ENCODE measurements around the gene PDZD7. TPM values are rescaled to one million over a fixed set of nuclear protein-coding genes. Genes with fewer than 3 reads are reported as not detected.

Gene PDZD7
- total RNA-seq, 1 experiment from 2014 or later, result 1.6 TPM

GRCh38 chr10:100968863-100969186 is 62.1 kb downstream of the PDZD7 start:
- no peak for DNase-seq (ENCODE audit: low read depth)

GRCh38 chr10:100968062-100968736 is 62.7 kb downstream of the PDZD7 start:
- DNase-seq (ENCODE audit: low read depth), result no peak

- DNase-seq (ENCODE audit: low read depth), result no peak
Measured at GRCh38 chr10:100967332-100967731, 63.6 kb downstream of the PDZD7 start.

- no peak for DNase-seq (ENCODE audit: low read depth)
Measured at GRCh38 chr10:100966887-100967286, 64.0 kb downstream of the PDZD7 start.

GRCh38 chr10:100965820-100966219 is 65.1 kb downstream of the PDZD7 start:
- no peak for DNase-seq (ENCODE audit: low read depth)

- DNase-seq (ENCODE audit: low read depth), result no peak
Measured at GRCh38 chr10:100963826-100964225, 67.1 kb downstream of the PDZD7 start.

GRCh38 chr10:100962351-100963080 is 68.4 kb downstream of the PDZD7 start:
- DNase-seq (ENCODE audit: low read depth), result no peak

GRCh38 chr10:100960251-100960650 is 70.7 kb downstream of the PDZD7 start:
- DNase-seq (ENCODE audit: low read depth), result no peak

Small RNA genes within 50 kb of the gene (small RNA-seq; reads per million reads assigned to genes)
- gene MIR608, result not detected

Other genes starting within 250 kb of the PDZD7 start
- 15.7 and 17.4 TPM in 2 replicates for gene SLF2, start 118.2 kb downstream of the PDZD7 start, total RNA-seq (2014; rRNA removed; shearing (Covaris generic))
- 0.53 and 2.9 TPM in 2 replicates for gene SEMA4G, start 61.6 kb downstream of the PDZD7 start, total RNA-seq (2014; rRNA removed; shearing (Covaris generic))
- gene MRPL43, start 43.6 kb downstream of the PDZD7 start, total RNA-seq (2014; rRNA removed; shearing (Covaris generic)), result 120 and 146 TPM in 2 replicates
- 29.8 and 35.9 TPM in 2 replicates for gene TWNK, start 43.6 kb downstream of the PDZD7 start, total RNA-seq (2014; rRNA removed; shearing (Covaris generic))
- gene LZTS2, start 31.3 kb downstream of the PDZD7 start, total RNA-seq (2014; rRNA removed; shearing (Covaris generic)), result 51.8 and 62.1 TPM in 2 replicates
- 70.2 and 76.3 TPM in 2 replicates for gene SFXN3, start 105 bp upstream of the PDZD7 start, total RNA-seq (2014; rRNA removed; shearing (Covaris generic))
- gene KAZALD1, start 30.9 kb upstream of the PDZD7 start, total RNA-seq (2014; rRNA removed; shearing (Covaris generic)), result 13.4 and 14.0 TPM in 2 replicates
- gene TLX1, start 100.2 kb upstream of the PDZD7 start, total RNA-seq (2014; rRNA removed; shearing (Covaris generic)), result not detected in 2 replicates
- gene LBX1, start 198.3 kb upstream of the PDZD7 start, total RNA-seq (2014; rRNA removed; shearing (Covaris generic)), result not detected in 2 replicates